Measurements from ENCODE around the gene FGFBP2.

The FGFBP2 gene

GRCh38 chr4:15928883-15929282 lies 34.1 kb downstream of the FGFBP2 start:
- no peak for TF ChIP-seq CTCF (IDR thresholded peaks at IDR 0.05; ENCODE audit: borderline replicate concordance, control extremely low read depth, extremely low read depth, insufficient read depth, missing control alignments)
- DNase-seq (ENCODE audit: low spot score) = no peak
- in situ Hi-C loops (cut with MboI; ENCODE audit: low sequenced_read_pairs, unreplicated experiment) = no loop called here

GRCh38 chr4:15926486-15926885 lies 36.5 kb downstream of the FGFBP2 start:
- TF ChIP-seq CTCF (IDR thresholded peaks at IDR 0.05; ENCODE audit: borderline replicate concordance, control extremely low read depth, extremely low read depth, insufficient read depth, missing control alignments) = no peak
- DNase-seq (ENCODE audit: low spot score) = no peak
- in situ Hi-C loops (cut with MboI; ENCODE audit: low sequenced_read_pairs, unreplicated experiment) = no loop called here

- no peak for TF ChIP-seq CTCF (IDR thresholded peaks at IDR 0.05; ENCODE audit: borderline replicate concordance, control extremely low read depth, extremely low read depth, insufficient read depth, missing control alignments)
- DNase-seq (ENCODE audit: low spot score) = no peak
- in situ Hi-C loops (cut with MboI; ENCODE audit: low sequenced_read_pairs, unreplicated experiment) = no loop called here
These were observed 37.1 kb downstream of the FGFBP2 start for GRCh38 chr4:15925830-15926229.

- TF ChIP-seq CTCF (IDR thresholded peaks at IDR 0.05; ENCODE audit: borderline replicate concordance, control extremely low read depth, extremely low read depth, insufficient read depth, missing control alignments) = no peak
- DNase-seq (ENCODE audit: low spot score) = no peak
- in situ Hi-C loops (cut with MboI; ENCODE audit: low sequenced_read_pairs, unreplicated experiment) = no loop called here
These were observed 41.4 kb downstream of the FGFBP2 start for GRCh38 chr4:15921592-15921932.

GRCh38 chr4:15920723-15921591 lies 42.0 kb downstream of the FGFBP2 start:
- TF ChIP-seq CTCF (IDR thresholded peaks at IDR 0.05; ENCODE audit: borderline replicate concordance, control extremely low read depth, extremely low read depth, insufficient read depth, missing control alignments) = no peak
- in situ Hi-C loops (cut with MboI; ENCODE audit: low sequenced_read_pairs, unreplicated experiment) = no loop called here
- no peak for DNase-seq (ENCODE audit: low spot score)

- in situ Hi-C loops (cut with MboI; ENCODE audit: low sequenced_read_pairs, unreplicated experiment) = no loop called here
- TF ChIP-seq CTCF (IDR thresholded peaks at IDR 0.05; ENCODE audit: borderline replicate concordance, control extremely low read depth, extremely low read depth, insufficient read depth, missing control alignments) = no peak
- DNase-seq (ENCODE audit: low spot score) = no peak
These were observed 44.4 kb downstream of the FGFBP2 start for GRCh38 chr4:15918484-15919129.

All from GM13976 (cell line).